Spleen (tissue), 11 donors: ENCODE measurements around the gene TRABD2B. TPM values are rescaled to one million over a fixed set of nuclear protein-coding genes. Genes with fewer than 3 reads are reported as not detected.

Source experiments
- DNase-seq: peaks from one replicate; pipeline ENCODE4 v3.0.0-alpha.2; 2020
- H3K27ac ChIP-seq, 8 donors: fragments of 200-600 bp; sonication (generic) in 7 of 8; 1 replicate in 4 of 8; 2 replicates in 4 of 8; pipeline versions ENCODE4 v1.5.0 to v1.8.0; 2016 to 2021; ENCODE audit warnings: inconsistent platforms in 4 of 8, mild to moderate bottlenecking in 4 of 8, moderate library complexity in 1 of 8
- H3K27me3 ChIP-seq, 7 donors: fragments of 200-600 bp; sonication (generic) in 6 of 7; replicated peaks in 1 of 7; 1 replicate in 4 of 7; 2 replicates in 3 of 7; pipeline versions ENCODE4 v1.5.0 to v1.8.0; 2016 to 2021; ENCODE audit warnings: inconsistent platforms in 3 of 7, mild to moderate bottlenecking in 1 of 7
- H3K36me3 ChIP-seq, 6 donors: fragments of 200-600 bp; sonication (generic) in 5 of 6; 1 replicate in 4 of 6; 2 replicates in 2 of 6; pipeline versions ENCODE4 v1.5.0 to v1.8.0; 2016 to 2021; ENCODE audit warnings: inconsistent platforms in 2 of 6
- H3K4me1 ChIP-seq, 6 donors: fragments of 200-600 bp; sonication (generic) in 5 of 6; 1 replicate in 3 of 6; 2 replicates in 3 of 6; pipeline versions ENCODE4 v1.5.0 to v1.8.0; 2016 to 2021; ENCODE audit warnings: inconsistent platforms in 3 of 6
- H3K4me3 ChIP-seq, 8 donors: fragments of 200-600 bp; sonication (generic) in 7 of 8; 1 replicate in 4 of 8; 2 replicates in 4 of 8; pipeline versions ENCODE4 v1.5.0 to v1.8.0; 2016 to 2021; ENCODE audit warnings: inconsistent platforms in 4 of 8, mild to moderate bottlenecking in 4 of 8, moderate library complexity in 2 of 8
- H3K9me3 ChIP-seq, 8 donors: fragments of 200-600 bp; sonication (generic) in 7 of 8; 1 replicate in 4 of 8; 2 replicates in 4 of 8; pipeline versions ENCODE4 v1.5.0 to v1.8.0; 2016 to 2021; ENCODE audit warnings: inconsistent platforms in 4 of 8
- CTCF ChIP-seq, 11 experiments: fragments of 200-600 bp in 7 of 11; fragments of 450-650 bp in 4 of 11; sonication (generic) in 4 of 11; IDR thresholded peaks in 8 of 11; conservative IDR thresholded peaks in 3 of 11; 1 replicate in 7 of 11; 2 replicates in 4 of 11; pipeline versions ENCODE4 v1.4.0 to v1.8.0; 2016 to 2021; ENCODE audit warnings: antibody characterized with exemption in 11 of 11, inconsistent platforms in 4 of 11, mild to moderate bottlenecking in 1 of 11
- POLR2A ChIP-seq, 3 donors: fragments of 450-650 bp; IDR thresholded peaks; one replicate each; pipeline ENCODE4 v1.5.1; 2017; ENCODE audit warnings: antibody characterized with exemption in 3 of 3, mild to moderate bottlenecking in 1 of 3
- POLR2AphosphoS5 ChIP-seq, 3 donors: sonication (generic); formaldehyde crosslinking; IDR thresholded peaks; one replicate each; pipeline ENCODE4 v1.5.1; 2017; ENCODE audit warnings: antibody characterized with exemption in 3 of 3
- WGBS, 5 donors: extraction: QIAGEN DNeasy Blood & Tissue Kit in 3 of 5; methylation state at CpG; one replicate each; pipeline versions ENCODE4 v1.1.5 to v1.1.7; 2013 to 2018; 5-methylcytosine and 5-hydroxymethylcytosine counted together
- intact Hi-C: fragments of 100-400 bp; cut with DNase I; formaldehyde crosslinking; loops from one replicate; pipeline ENCODE4 v1.15.0; 2023; ENCODE audit warnings: low total_unique reads
- polyA plus RNA-seq, 3 donors: library from polyadenylated mRNA; stranded (reverse); fragments of 200-250 nt; gene quantifications; one replicate each; pipeline ENCODE4 v1.2.1, GENCODE V29; 2013
- total RNA-seq, 7 donors: library from RNA; depleted of rRNA in 3 of 7; stranded (reverse); fragments of >200 nt in 3 of 7; fragmentation: NEBNext Ultra II Directional in 4 of 7; extraction: Animal tissue kit (Norgen Biotek cat#: 25700) in 4 of 7; gene quantifications; one replicate each; pipeline versions ENCODE4 v1.1.0 to v1.2.1, GENCODE V29; 2016 to 2021
- donor health status: healthy with polysubstance abuse.
- donor health status: DM: no; HTN: no; CAD: no; lungs with moderate emphysema.
- donor health status: DM: no; HTN: no; CAD: no.
- donor health status: Bipolar disorder and iron deficiency.
- donor health status: healthy.
- donor health status: DM: no; HTN: no; CAD: no.
- donor health status: DM: yes; HTN: yes; CAD: no.

TRABD2B gene
- total and polyA plus RNA-seq, 10 donors: 0.11 to 3.5 (median 0.64) TPM

GRCh38 chr1:47837866-47838561 lies 159.2 kb downstream of the TRABD2B start:
- DNase-seq: peak; percentile 25
- H3K27ac ChIP-seq: no peak overlapping the region
- H3K36me3 ChIP-seq: no peaks in the 10 kb centered on the region
- TF ChIP-seq POLR2A (IDR thresholded peaks at IDR 0.05): no peak
- no peak for TF ChIP-seq CTCF (IDR thresholded peaks at IDR 0.05 in 8 of 11, conservative IDR thresholded peaks at IDR 0.05 in 3 of 11)
- TF ChIP-seq POLR2AphosphoS5 (IDR thresholded peaks at IDR 0.05): no peak
- no peak overlapping the region for H3K4me3 ChIP-seq
- no peaks in the 10 kb centered on the region for H3K4me1 ChIP-seq
- intact Hi-C loops: no loop called here
- peaks cover 0 to 25% (median 20%) of the 10 kb centered on the region in 8 donors for H3K9me3 ChIP-seq
- 84 to 92% (median 87%) methylated on average over 5 of the region's 5 CpGs for WGBS, 5 donors
- peaks cover 0 to 10% (median 0%) of the 10 kb centered on the region in 7 donors for H3K27me3 ChIP-seq

- 90 to 95% (median 91%) methylated on average over 13 of the region's 13 CpGs for WGBS, 5 donors
- Histone ChIP-seq H3K27me3 (peaks cover 0 to 13% (median 0%) of the 10 kb centered on the region in 7 donors), H3K9me3 (peaks cover 0 to 25% (median 20%) of the 10 kb centered on the region in 8 donors), H3K4me3 (no peak overlapping the region), H3K27ac (no peak overlapping the region), H3K36me3 (no peaks in the 10 kb centered on the region), H3K4me1 (no peaks in the 10 kb centered on the region)
- intact Hi-C loops: no loop called here
- TF ChIP-seq CTCF (IDR thresholded peaks at IDR 0.05 in 8 of 11, conservative IDR thresholded peaks at IDR 0.05 in 3 of 11) (no peak), POLR2A (IDR thresholded peaks at IDR 0.05) (no peak), POLR2AphosphoS5 (IDR thresholded peaks at IDR 0.05) (no peak)
- DNase-seq: peak; percentile 20
These were observed 159.9 kb downstream of the TRABD2B start for GRCh38 chr1:47837056-47837830.

DNA sequence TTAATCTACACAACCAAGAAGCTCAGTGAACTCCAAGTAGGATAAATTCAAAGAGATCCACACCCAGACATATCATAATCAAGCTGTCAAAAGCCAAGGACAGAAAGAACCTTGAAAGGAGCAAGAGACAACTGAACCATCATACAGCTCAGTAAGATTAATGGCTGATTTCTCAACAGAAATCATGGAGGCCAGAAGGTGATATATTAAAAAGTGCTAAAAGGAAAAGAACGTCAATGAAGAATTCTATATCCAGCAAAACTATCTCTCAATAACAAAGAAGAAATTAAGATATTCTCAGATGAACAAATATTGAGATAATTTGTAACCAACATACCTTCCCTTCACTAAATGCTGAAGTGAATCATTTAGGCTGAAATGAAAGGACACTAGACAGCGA lies 161.8 kb downstream of the TRABD2B start:
- WGBS, 5 donors: 69 to 93% (median 83%) methylated on average over 2 of the region's 2 CpGs
- intact Hi-C loops: no loop called here
- H3K27me3 ChIP-seq: peaks cover 0 to 12% (median 0%) of the 10 kb centered on the region in 7 donors
- no peak for DNase-seq
- H3K36me3 ChIP-seq: no peaks in the 10 kb centered on the region
- no peak for TF ChIP-seq POLR2AphosphoS5 (IDR thresholded peaks at IDR 0.05)
- H3K4me3 ChIP-seq: no peak overlapping the region
- no peak overlapping the region for H3K27ac ChIP-seq
- H3K4me1 ChIP-seq: no peaks in the 10 kb centered on the region
- peaks cover 0 to 25% (median 20%) of the 10 kb centered on the region in 8 donors for H3K9me3 ChIP-seq

DNA sequence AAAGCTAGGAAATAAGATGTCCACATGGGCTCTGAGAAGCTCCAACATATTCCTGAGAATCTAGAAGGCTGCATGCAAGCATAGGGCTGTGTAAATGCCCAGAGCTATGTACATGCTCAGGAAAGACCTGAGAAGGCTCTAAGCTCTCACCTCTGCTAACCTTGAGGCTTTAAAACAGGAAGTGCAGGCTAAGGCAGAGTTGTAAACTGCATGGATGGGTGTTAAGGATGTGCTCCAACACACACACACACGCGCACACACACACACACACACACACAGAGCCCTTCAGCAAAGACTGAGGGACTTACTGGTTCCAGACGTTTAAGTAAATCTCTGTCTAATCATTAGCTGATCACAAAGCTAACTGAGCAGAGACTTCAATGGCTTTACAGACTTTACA lies 162.9 kb downstream of the TRABD2B start:
- Histone ChIP-seq H3K4me1 (no peaks in the 10 kb centered on the region), H3K9me3 (peaks cover 0 to 25% (median 20%) of the 10 kb centered on the region in 8 donors), H3K27me3 (peaks cover 0 to 21% (median 0%) of the 10 kb centered on the region in 7 donors), H3K27ac (no peak overlapping the region), H3K4me3 (no peak overlapping the region), H3K36me3 (no peaks in the 10 kb centered on the region)
- intact Hi-C loops: no loop called here
- 53 to 55% (median 54%) methylated on average over 3 of the region's 3 CpGs for WGBS, 5 donors
- DNase-seq: no peak
- TF ChIP-seq POLR2AphosphoS5 (IDR thresholded peaks at IDR 0.05) (no peak), CTCF (IDR thresholded peaks at IDR 0.05 in 8 of 11, conservative IDR thresholded peaks at IDR 0.05 in 3 of 11) (no peak), POLR2A (IDR thresholded peaks at IDR 0.05) (no peak)
